Brain microvascular endothelial cell (primary cell): ENCODE measurements around the gene CCDC15.
"Not testable (repeated sequence)": the region's sequence is repeated elsewhere in the genome, so short reads cannot be mapped to it uniquely, and the experiment has no call there.

ENCODE experiments used
- DNase-seq: peaks from one replicate; pipeline ENCODE4 v3.0.0-alpha.2; 2020
- H3K27ac ChIP-seq: fragments of 250-450 bp; sonication (Bioruptor Pico); 2 replicates; pipeline ENCODE4 v1.5.1; 2020; ENCODE audit warnings: mild to moderate bottlenecking, moderate library complexity
- H3K27me3 ChIP-seq: fragments of 250-450 bp; sonication (Bioruptor Pico); replicated peaks from 2 replicates; pipeline ENCODE4 v1.5.1; 2020; ENCODE audit warnings: mild to moderate bottlenecking
- H3K36me3 ChIP-seq: fragments of 250-450 bp; sonication (Bioruptor Pico); replicated peaks from 2 replicates; pipeline ENCODE4 v1.5.1; 2020; ENCODE audit warnings: mild to moderate bottlenecking
- H3K4me3 ChIP-seq: 2 replicates; pipeline ENCODE4 v1.5.1; 2011; ENCODE audit warnings: low read depth, mild to moderate bottlenecking, control low read depth, low read length, moderate library complexity
- in situ Hi-C: cut with HindIII; loops from 2 replicates; pipeline ENCODE4 v1.10.0; 2017; ENCODE audit warnings: low sequenced_read_pairs, low pct_ligation_motif_present
- TF ChIP-seq, protein P1 (sequence below): IDR thresholded peaks from 2 replicates; pipeline ENCODE4 v1.5.1; 2011; ENCODE audit warnings: low read depth, mild to moderate bottlenecking, moderate library complexity, low read length, control low read depth, inconsistent platforms; ENCODE audit errors: missing control alignments

CCDC15 gene

DNA sequence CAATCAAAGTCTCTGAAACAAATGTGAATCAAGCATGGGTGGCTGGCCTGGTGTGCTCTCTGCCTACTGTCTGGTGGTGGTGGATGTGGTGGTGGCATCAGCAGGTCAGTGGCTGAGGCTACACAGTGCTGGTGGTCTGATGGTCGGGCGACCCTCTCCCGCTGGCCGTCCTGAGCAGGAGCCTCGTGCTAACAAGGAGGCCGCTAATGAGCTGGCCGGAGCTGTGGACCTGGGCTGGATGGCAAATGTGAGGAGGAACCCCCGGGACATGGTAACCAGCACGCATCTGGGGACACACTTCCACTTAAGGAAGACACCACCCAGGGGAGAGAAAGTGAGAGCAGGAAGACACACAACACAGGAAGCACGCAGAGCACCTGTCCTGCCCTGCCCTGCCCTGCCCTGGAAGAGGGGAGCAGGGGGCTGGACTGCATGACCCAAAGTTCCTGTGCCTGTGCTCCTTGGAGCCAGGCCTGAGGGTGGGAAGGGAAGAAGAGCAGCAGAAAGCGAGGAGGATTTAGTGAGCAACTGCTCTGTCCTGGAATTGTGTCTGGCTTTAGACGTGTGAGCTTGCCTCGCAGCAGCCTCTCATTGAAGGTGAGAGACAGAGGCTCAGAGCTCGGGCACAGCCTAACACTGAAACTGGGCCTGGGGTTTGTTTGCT, 132.8 kb downstream of the CCDC15 start:
- in situ Hi-C loops, result no loop called here
- Histone ChIP-seq H3K36me3 (no peaks in the 10 kb centered on the region), H3K27ac (no peak overlapping the region), H3K4me3 (no peak overlapping the region), H3K27me3 (no peaks in the 10 kb centered on the region)
- TF ChIP-seq, protein P1, sequence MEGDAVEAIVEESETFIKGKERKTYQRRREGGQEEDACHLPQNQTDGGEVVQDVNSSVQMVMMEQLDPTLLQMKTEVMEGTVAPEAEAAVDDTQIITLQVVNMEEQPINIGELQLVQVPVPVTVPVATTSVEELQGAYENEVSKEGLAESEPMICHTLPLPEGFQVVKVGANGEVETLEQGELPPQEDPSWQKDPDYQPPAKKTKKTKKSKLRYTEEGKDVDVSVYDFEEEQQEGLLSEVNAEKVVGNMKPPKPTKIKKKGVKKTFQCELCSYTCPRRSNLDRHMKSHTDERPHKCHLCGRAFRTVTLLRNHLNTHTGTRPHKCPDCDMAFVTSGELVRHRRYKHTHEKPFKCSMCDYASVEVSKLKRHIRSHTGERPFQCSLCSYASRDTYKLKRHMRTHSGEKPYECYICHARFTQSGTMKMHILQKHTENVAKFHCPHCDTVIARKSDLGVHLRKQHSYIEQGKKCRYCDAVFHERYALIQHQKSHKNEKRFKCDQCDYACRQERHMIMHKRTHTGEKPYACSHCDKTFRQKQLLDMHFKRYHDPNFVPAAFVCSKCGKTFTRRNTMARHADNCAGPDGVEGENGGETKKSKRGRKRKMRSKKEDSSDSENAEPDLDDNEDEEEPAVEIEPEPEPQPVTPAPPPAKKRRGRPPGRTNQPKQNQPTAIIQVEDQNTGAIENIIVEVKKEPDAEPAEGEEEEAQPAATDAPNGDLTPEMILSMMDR, result no peak
- DNase-seq, result no peak

DNA sequence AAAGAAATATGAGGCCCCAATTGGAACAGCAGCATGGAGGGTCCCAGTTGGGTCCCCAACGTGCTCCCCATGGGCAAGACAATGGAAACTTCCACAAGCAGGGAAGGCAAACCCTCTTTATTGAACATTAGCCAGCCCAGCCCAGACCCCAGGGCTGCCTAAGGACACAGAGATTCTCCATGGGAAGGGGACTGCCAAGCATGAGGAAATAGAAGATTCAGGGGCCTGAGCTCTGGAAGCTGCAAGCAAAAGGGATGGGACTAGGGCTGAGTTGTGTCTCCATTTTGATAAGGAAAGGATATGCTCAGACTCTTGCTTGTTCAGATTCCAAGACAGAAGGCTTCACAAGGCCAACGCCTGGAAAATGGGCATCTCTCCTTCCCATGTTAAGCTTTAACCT, 134.1 kb downstream of the CCDC15 start:
- H3K36me3 ChIP-seq, result no peaks in the 10 kb centered on the region
- in situ Hi-C loops, result no loop called here

DNA sequence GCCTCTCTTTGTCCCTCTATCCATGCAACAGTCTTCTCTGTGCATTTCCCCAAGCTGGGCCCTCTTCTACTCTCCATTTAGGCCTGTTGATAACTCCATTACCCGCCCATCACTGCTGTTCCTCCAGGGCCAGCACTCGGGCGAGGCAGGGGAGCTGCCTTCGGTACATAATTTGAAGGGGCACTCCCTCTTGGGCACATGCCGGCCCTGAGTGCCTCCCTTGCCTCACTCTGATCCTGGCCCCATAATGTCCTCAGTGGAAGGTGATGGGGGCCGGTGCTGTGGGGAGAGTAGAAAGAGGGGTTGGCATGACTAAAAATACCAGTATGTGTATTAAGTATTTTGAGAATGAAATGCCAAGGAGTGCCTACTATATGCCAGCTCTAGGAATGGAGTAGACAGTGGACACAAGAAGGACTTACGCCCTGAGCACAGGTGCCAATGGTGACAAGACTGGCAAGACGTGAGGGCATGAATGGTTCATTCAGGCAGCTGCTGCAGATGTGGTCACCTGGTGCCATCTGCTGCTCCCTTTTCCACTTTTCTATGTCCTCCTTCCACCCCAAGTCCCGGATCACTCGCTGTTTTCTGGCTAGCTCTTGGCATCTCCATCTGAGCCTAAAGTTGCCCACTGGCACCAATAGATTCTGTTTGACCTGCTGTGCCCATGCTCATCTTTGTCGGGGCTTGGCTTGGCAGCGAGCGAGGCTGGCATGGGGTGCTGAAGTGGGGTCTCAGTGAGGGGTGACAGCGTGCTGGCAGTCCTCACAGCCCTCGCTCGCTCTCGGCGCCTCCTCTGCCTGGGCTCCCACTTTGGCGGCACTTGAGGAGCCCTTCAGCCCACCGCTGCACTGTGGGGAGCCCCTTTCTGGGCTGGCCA, 134.8 kb downstream of the CCDC15 start:
- TF ChIP-seq, protein P1, result no peak

More for the DNA sequence above, 134.1 kb downstream of the CCDC15 start:
- TF ChIP-seq, protein P1, result no peak
- Histone ChIP-seq H3K27ac (no peak overlapping the region), H3K4me3 (no peak overlapping the region), H3K27me3 (no peaks in the 10 kb centered on the region)
- no peak for DNase-seq

DNA sequence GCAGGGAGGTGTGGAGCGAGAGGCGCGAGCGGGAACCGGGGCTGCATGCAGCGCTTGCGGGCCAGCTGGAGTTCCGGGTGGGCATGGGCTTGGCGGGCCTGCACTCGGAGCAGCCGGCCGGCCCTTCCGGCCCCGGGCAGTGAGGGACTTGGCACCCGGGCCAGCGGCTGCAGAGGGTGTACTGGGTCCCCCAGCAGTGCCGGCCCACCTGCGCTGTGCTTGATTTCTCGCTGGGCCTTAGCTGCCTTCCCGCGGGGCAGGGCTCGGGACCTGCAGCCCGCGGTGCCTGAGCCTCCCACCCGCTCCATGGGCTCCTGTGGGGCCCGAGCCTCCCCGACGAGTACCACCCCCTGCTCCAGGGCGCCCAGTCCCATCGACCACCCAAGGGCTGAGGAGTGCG, 135.5 kb downstream of the CCDC15 start:
- in situ Hi-C loops, H3K36me3 ChIP-seq, H3K4me3 ChIP-seq, H3K27me3 ChIP-seq, DNase-seq, H3K27ac ChIP-seq: not testable (repeated sequence)

More for the DNA sequence above, 134.8 kb downstream of the CCDC15 start:
- Histone ChIP-seq H3K4me3 (no peak overlapping the region), H3K27me3 (no peaks in the 10 kb centered on the region), H3K36me3 (no peaks in the 10 kb centered on the region), H3K27ac (no peak overlapping the region)
- in situ Hi-C loops, result no loop called here
- no peak for DNase-seq

DNA sequence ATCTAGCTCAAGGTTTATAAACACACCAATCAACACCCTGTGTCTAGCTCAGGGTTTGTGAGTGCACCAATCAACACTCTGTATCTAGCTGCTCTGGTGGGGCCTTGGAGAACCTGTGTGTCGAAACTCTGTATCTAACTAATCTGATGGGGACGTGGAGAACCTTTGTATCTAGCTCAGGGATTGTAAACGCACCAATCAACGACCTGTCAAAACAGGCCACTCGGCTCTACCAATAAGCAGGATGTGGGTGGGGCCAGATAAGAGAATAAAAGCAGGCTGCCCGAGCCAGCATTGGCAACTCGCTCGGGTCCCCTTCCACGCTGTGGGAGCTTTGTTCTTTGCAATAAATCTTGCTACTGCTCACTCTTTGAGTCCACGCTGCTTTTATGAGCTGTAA, 136.1 kb downstream of the CCDC15 start:
- in situ Hi-C loops, H3K27ac ChIP-seq, H3K4me3 ChIP-seq, DNase-seq, H3K27me3 ChIP-seq, H3K36me3 ChIP-seq: not testable (repeated sequence)

DNA sequence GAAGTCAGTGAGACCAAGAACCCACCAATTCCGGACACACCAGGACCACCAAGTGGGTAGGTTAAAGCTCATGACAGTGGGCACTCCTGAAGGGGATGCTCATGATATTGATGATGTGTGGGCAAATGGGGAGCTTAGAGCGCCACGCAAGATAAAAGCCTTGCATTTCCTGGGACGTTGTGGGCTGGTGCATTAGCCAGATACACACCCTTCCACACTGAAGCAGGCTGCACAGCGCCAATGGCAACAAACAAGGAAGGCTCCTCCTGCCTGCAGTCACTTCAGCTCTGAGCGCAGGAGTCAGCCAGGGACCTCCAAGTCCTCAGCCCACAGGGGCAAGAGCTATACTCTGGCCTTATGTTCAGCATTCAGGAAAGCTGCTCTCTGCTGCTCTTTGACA, 136.8 kb downstream of the CCDC15 start:
- Histone ChIP-seq H3K27ac (no peak overlapping the region), H3K4me3 (no peak overlapping the region), H3K27me3 (no peaks in the 10 kb centered on the region), H3K36me3 (no peaks in the 10 kb centered on the region)
- TF ChIP-seq, protein P1, result no peak
- DNase-seq, result no peak
- in situ Hi-C loops, result no loop called here
